Keratinocyte (primary cell): ENCODE data around the gene MRPL52. TPM values are rescaled to one million over a fixed set of nuclear protein-coding genes. Genes with fewer than 3 reads are reported as not detected.

Source experiments
- DNase-seq: peaks from one replicate; pipeline ENCODE4 v3.0.0-alpha.2; 2011; ENCODE audit warnings: low read depth, missing footprints, low spot score
- FAIRE-seq: peaks from 2 replicates; lab custom pipeline; 2011; peaks lifted over from hg19 to GRCh38; lab: Jason Lieb, UNC
- H2AFZ ChIP-seq: 2 replicates; pipeline ENCODE4 v1.6.0; 2012; ENCODE audit warnings: low read length, control low read depth, inconsistent platforms; ENCODE audit not compliant: control insufficient read depth
- H3K27ac ChIP-seq: 2 replicates; pipeline ENCODE4 v1.5.1; 2011; ENCODE audit warnings: low read length; ENCODE audit not compliant: control insufficient read depth, insufficient read depth
- H3K27me3 ChIP-seq: 3 replicates; pipeline ENCODE4 v1.6.0; 2011; ENCODE audit warnings: low read length; ENCODE audit not compliant: control insufficient read depth, insufficient read depth; ENCODE audit errors: extremely low read depth
- H3K36me3 ChIP-seq, 2 experiments: 2 replicates in 1 of 2; 3 replicates in 1 of 2; pipeline ENCODE4 v1.5.1; 2011; ENCODE audit warnings: low read length in 2 of 2, mild to moderate bottlenecking in 1 of 2; ENCODE audit not compliant: control insufficient read depth in 2 of 2, insufficient read depth in 2 of 2; ENCODE audit errors: extremely low read depth in 1 of 2
- H3K4me1 ChIP-seq: 3 replicates; pipeline ENCODE4 v1.5.1; 2011; ENCODE audit warnings: low read length; ENCODE audit not compliant: control insufficient read depth, insufficient read depth; ENCODE audit errors: extremely low read depth
- H3K4me2 ChIP-seq: 3 replicates; pipeline ENCODE4 v1.6.0; 2011; ENCODE audit warnings: low read depth, low read length; ENCODE audit not compliant: control insufficient read depth, insufficient read depth; ENCODE audit errors: extremely low read depth
- H3K4me3 ChIP-seq, 3 experiments: fragments of 200-600 bp in 1 of 3; sonication (generic) in 1 of 3; 2 replicates in 2 of 3; 3 replicates in 1 of 3; pipeline ENCODE4 v1.5.1; 2011 to 2016; ENCODE audit warnings: low read length in 3 of 3, mild to moderate bottlenecking in 3 of 3, control low read depth in 2 of 3, inconsistent platforms in 1 of 3, low read depth in 1 of 3, mixed read lengths in 1 of 3, mixed run types in 1 of 3, moderate library complexity in 1 of 3; ENCODE audit not compliant: control insufficient read depth in 2 of 3, insufficient read depth in 2 of 3; ENCODE audit errors: extremely low read depth in 1 of 3
- H3K79me2 ChIP-seq: 2 replicates; pipeline ENCODE4 v1.6.0; 2012; ENCODE audit warnings: low read length; ENCODE audit not compliant: control insufficient read depth, insufficient read depth
- H3K9ac ChIP-seq: 3 replicates; pipeline ENCODE4 v1.6.0; 2011; ENCODE audit warnings: low read length; ENCODE audit not compliant: control insufficient read depth, insufficient read depth; ENCODE audit errors: extremely low read depth
- H3K9me1 ChIP-seq: 3 replicates; pipeline ENCODE4 v1.6.0; 2011; ENCODE audit warnings: low read length; ENCODE audit not compliant: control insufficient read depth, insufficient read depth; ENCODE audit errors: extremely low read depth
- H3K9me3 ChIP-seq: 2 replicates; pipeline ENCODE4 v1.5.1; 2012; ENCODE audit warnings: low read depth, low read length; ENCODE audit not compliant: control insufficient read depth
- H4K20me1 ChIP-seq: 3 replicates; pipeline ENCODE4 v1.6.0; 2011; ENCODE audit warnings: low read length; ENCODE audit not compliant: control insufficient read depth, insufficient read depth; ENCODE audit errors: extremely low read depth
- EZH2 ChIP-seq: IDR thresholded peaks from one replicate; pipeline ENCODE4 v1.6.1; 2012; ENCODE audit warnings: inconsistent platforms, mild to moderate bottlenecking, low read length, moderate library complexity
- dilution Hi-C: fragments of 300-500 bp; cut with MboI; formaldehyde crosslinking; loops from one replicate; pipeline ENCODE4 v1.7.0; 2020; ENCODE audit warnings: low sequenced_read_pairs; ENCODE audit not compliant: extremely low pct_ligation_motif_present
- polyA plus RNA-seq, 5 experiments: library from polyadenylated mRNA; depleted of rRNA in 3 of 5; stranded (reverse) in 3 of 5; stranded (forward) in 1 of 5; unstranded in 1 of 5; fragments of >200 nt; gene quantifications; 1 replicate in 1 of 5; 2 replicates in 3 of 5; 3 replicates in 1 of 5; pipeline versions ENCODE4 v1.2.1 to v1.2.3, GENCODE V29; 2011 to 2012; ENCODE audit warnings: missing spikeins in 2 of 5, low read depth in 1 of 5, low replicate concordance in 1 of 5
- TF ChIP-seq, protein P1 (sequence below), 3 experiments: IDR thresholded peaks in 1 of 3; conservative IDR thresholded peaks in 1 of 3; optimal IDR thresholded peaks in 1 of 3; 2 replicates in 2 of 3; 3 replicates in 1 of 3; pipeline versions ENCODE3 to v1.5.1; 2011; ENCODE audit warnings: low read length in 3 of 3, mild to moderate bottlenecking in 3 of 3, moderate library complexity in 2 of 3, control low read depth in 1 of 3, inconsistent platforms in 1 of 3; ENCODE audit not compliant: insufficient read depth in 2 of 3; ENCODE audit errors: extremely low read depth in 1 of 3

The MRPL52 gene
- polyA plus RNA-seq, 1 donor (not counting 4 experiments of a cell fraction or from before 2014, with no cell fraction given) = 104 TPM

DNA sequence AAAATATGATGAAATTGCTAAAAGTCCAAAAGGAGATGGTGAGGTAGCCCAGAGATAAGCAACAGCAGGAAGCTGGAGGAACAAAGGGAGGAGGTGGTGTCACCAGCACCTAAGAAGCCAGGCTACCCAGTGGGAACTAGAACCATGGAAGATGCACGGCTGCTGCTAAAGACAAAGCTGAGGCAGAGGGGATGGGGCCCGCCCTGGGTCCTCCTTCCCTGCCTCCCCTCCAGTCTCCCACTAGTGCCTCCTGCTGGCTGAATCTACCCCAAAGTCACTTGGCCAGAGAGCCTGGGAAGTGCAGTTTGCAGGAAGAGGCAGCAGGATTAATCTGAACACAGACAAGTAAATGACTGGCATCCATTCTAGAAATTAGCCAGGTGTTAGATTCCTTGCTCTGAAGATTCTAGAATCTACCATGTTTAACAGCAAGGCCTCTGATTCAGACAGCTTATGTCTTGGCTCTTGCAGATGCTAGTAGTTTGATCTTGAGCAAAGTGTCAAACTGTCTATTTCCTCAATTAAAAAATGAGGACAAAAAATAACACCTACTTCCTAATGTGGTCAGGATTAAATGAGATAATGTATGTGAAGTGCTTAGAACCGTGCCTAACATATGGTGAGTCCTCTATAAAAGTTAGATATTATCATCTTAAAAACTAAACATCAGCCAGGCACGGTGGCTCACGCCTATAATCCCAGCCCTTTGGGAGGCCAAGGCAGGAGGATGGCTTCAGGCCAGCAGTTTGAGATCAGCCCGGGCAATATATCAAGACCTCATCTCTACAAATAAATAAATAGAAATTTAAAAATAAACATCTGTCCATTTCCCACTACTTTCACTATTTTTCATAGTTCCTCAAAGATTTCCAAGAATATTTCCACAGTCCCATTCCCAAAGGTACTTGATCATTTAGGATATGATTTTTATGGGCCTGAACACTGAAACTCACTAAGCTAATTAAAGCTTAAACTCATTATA, 36.0 kb downstream of the MRPL52 start:
- no peak for TF ChIP-seq EZH2
- TF ChIP-seq, protein P1, sequence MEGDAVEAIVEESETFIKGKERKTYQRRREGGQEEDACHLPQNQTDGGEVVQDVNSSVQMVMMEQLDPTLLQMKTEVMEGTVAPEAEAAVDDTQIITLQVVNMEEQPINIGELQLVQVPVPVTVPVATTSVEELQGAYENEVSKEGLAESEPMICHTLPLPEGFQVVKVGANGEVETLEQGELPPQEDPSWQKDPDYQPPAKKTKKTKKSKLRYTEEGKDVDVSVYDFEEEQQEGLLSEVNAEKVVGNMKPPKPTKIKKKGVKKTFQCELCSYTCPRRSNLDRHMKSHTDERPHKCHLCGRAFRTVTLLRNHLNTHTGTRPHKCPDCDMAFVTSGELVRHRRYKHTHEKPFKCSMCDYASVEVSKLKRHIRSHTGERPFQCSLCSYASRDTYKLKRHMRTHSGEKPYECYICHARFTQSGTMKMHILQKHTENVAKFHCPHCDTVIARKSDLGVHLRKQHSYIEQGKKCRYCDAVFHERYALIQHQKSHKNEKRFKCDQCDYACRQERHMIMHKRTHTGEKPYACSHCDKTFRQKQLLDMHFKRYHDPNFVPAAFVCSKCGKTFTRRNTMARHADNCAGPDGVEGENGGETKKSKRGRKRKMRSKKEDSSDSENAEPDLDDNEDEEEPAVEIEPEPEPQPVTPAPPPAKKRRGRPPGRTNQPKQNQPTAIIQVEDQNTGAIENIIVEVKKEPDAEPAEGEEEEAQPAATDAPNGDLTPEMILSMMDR (optimal IDR thresholded peaks at IDR 0.05 in 1 of 3, IDR thresholded peaks at IDR 0.05 in 1 of 3, conservative IDR thresholded peaks at IDR 0.05 in 1 of 3; ENCODE audit: extremely low read depth in 1 of 3, insufficient read depth in 2 of 3, low read length in 3 of 3) = peak; percentile 14 to 42 (median 27)
- Histone ChIP-seq H3K9me3 (peaks cover 2% of the 10 kb centered on the region), H3K9me1 (no peaks in the 10 kb centered on the region), H3K27me3 (no peaks in the 10 kb centered on the region), H3K79me2 (no peaks in the 10 kb centered on the region), H3K4me2 (no peak overlapping the region), H4K20me1 (no peaks in the 10 kb centered on the region), H3K27ac (no peak overlapping the region), H3K4me1 (peaks cover 4% of the 10 kb centered on the region), H2AFZ (no peak overlapping the region), H3K36me3 (no peaks in the 10 kb centered on the region), H3K9ac (no peak overlapping the region), H3K4me3 (no peak overlapping the region)
- FAIRE-seq = no peak
- DNase-seq = no peak
- dilution Hi-C loops = no loop called here

DNA sequence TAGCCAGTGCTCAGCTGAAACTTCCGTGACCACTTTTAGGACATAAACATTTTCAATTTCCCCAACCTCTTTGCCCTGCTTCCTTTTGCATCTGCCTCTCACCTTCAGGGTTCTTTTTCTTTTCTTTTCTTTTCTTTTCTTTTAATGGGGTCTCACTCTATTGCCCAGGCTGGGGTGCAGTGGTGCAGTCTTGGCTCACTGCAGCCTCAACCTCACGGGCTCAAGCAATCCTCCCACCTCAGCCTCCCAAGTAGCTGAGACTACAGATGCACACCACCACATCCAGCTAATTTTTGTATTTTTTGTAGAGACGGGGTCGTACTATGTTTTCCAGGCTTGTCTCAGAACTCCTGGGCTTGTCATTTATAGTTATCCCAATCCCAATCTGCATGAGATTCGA, 37.2 kb downstream of the MRPL52 start:
- Histone ChIP-seq H3K36me3 (no peaks in the 10 kb centered on the region), H3K9me1 (no peaks in the 10 kb centered on the region), H3K79me2 (no peaks in the 10 kb centered on the region), H3K4me1 (peaks cover 12% of the 10 kb centered on the region), H3K9me3 (no peaks in the 10 kb centered on the region), H3K27ac (no peak overlapping the region), H4K20me1 (no peaks in the 10 kb centered on the region), H3K4me2 (no peak overlapping the region), H3K4me3 (no peak overlapping the region), H3K27me3 (no peaks in the 10 kb centered on the region), H3K9ac (no peak overlapping the region), H2AFZ (no peak overlapping the region)
- no peak for FAIRE-seq
- TF ChIP-seq, protein P1 (optimal IDR thresholded peaks at IDR 0.05 in 1 of 3, IDR thresholded peaks at IDR 0.05 in 1 of 3, conservative IDR thresholded peaks at IDR 0.05 in 1 of 3; ENCODE audit: extremely low read depth in 1 of 3, insufficient read depth in 2 of 3, low read length in 3 of 3) = no peak
- no peak for TF ChIP-seq EZH2
- dilution Hi-C loops = no loop called here
- DNase-seq = no peak
